WTC11 (cell line): ENCODE results near the gene RPL31. TPM values are rescaled to one million over a fixed set of nuclear protein-coding genes. Genes with fewer than 3 reads are reported as not detected.

Experiments used
- ATAC-seq: fragments of 200-7000 bp; cut with Tn5 transposase; 2 replicates; pipeline ENCODE4 v1.10.0; 2021; ENCODE audit warnings: mild to moderate bottlenecking, moderate library complexity
- CTCF ChIA-PET: fragments of 300-600 bp; sonication (Branson Sonifier 250); formaldehyde crosslinking; loops from one replicate; lab custom pipeline; 2021; ENCODE audit warnings: antibody characterized with exemption; lab: Charles Lee
- POLR2A ChIA-PET: fragments of 350-600 bp; sonication (Branson Sonifier 250); formaldehyde crosslinking; loops from one replicate; lab custom pipeline; 2021; ENCODE audit warnings: antibody characterized with exemption; lab: Charles Lee
- DNase-seq: peaks from one replicate; pipeline ENCODE4 v3.0.0; 2021; ENCODE audit warnings: low spot score
- H3K27ac Mint-ChIP-seq: 2 replicates; pipeline ENCODE4 v1.8.0; 2021; ENCODE audit warnings: mixed read lengths
- H3K27me3 Mint-ChIP-seq: 2 replicates; pipeline ENCODE4 v1.8.0; 2021; ENCODE audit warnings: low read depth, mild to moderate bottlenecking, moderate library complexity, mixed read lengths
- H3K36me3 Mint-ChIP-seq: 2 replicates; pipeline ENCODE4 v1.8.0; 2021; ENCODE audit warnings: mixed read lengths
- H3K4me1 Mint-ChIP-seq: 2 replicates; pipeline ENCODE4 v1.8.0; 2022; ENCODE audit warnings: mixed read lengths
- H3K4me3 Mint-ChIP-seq: 2 replicates; pipeline ENCODE4 v1.8.0; 2021; ENCODE audit warnings: mild to moderate bottlenecking, moderate library complexity, mixed read lengths
- H3K9me3 Mint-ChIP-seq: 2 replicates; pipeline ENCODE4 v1.8.0; 2021; ENCODE audit warnings: mixed read lengths
- EMX1 ChIP-seq: fragments of 250-450 bp; sonication (Bioruptor Pico); IDR thresholded peaks from 2 replicates; pipeline ENCODE4 v1.8.0; 2021; ENCODE audit warnings: mild to moderate bottlenecking
- ESRRA ChIP-seq: sonication (generic); formaldehyde crosslinking; IDR thresholded peaks from 2 replicates; pipeline ENCODE4 v1.8.1; 2022; ENCODE audit warnings: mild to moderate bottlenecking, missing genetic modification reagents, borderline replicate concordance
- FOXK1 ChIP-seq: sonication (generic); formaldehyde crosslinking; IDR thresholded peaks from 2 replicates; pipeline ENCODE4 v1.8.0; 2022; ENCODE audit warnings: mild to moderate bottlenecking, moderate library complexity, missing genetic modification reagents
- IRF2 ChIP-seq: sonication (generic); formaldehyde crosslinking; IDR thresholded peaks from 2 replicates; pipeline ENCODE4 v1.8.0; 2022; ENCODE audit warnings: low read depth, missing genetic modification reagents, borderline replicate concordance
- NFATC4 ChIP-seq: fragments of 250-450 bp; sonication (Bioruptor Pico); IDR thresholded peaks from 2 replicates; pipeline ENCODE4 v1.9.0; 2021; ENCODE audit warnings: mild to moderate bottlenecking
- SMAD4 ChIP-seq: sonication (generic); formaldehyde crosslinking; IDR thresholded peaks from 2 replicates; pipeline ENCODE4 v1.8.0; 2022; ENCODE audit warnings: mild to moderate bottlenecking, missing genetic modification reagents
- ZNF121 ChIP-seq: sonication (generic); formaldehyde crosslinking; IDR thresholded peaks from 2 replicates; pipeline ENCODE4 v1.8.0; 2023; ENCODE audit warnings: missing genetic modification reagents
- ZNF416 ChIP-seq: fragments of 250-450 bp; sonication (Bioruptor Pico); IDR thresholded peaks from 2 replicates; pipeline ENCODE4 v1.9.0; 2021; ENCODE audit warnings: mild to moderate bottlenecking, inconsistent platforms
- ZNF423 ChIP-seq: fragments of 250-450 bp; sonication (Bioruptor Pico); IDR thresholded peaks from 2 replicates; pipeline ENCODE4 v2.1.2; 2022; ENCODE audit warnings: mild to moderate bottlenecking, moderate library complexity
- total RNA-seq: library from RNA; stranded (reverse); gene quantifications from 3 replicates; pipeline ENCODE4 v1.2.3, GENCODE V29; 2021
- TF ChIP-seq, protein P1 (sequence below): sonication (generic); formaldehyde crosslinking; IDR thresholded peaks from 2 replicates; pipeline ENCODE4 v1.8.0; 2022; ENCODE audit warnings: mild to moderate bottlenecking, missing genetic modification reagents
- TF ChIP-seq, protein P2 (sequence below): sonication (generic); formaldehyde crosslinking; IDR thresholded peaks from 2 replicates; pipeline ENCODE4 v1.8.0; 2023; ENCODE audit warnings: mild to moderate bottlenecking, missing genetic modification reagents
- TF ChIP-seq, protein P3 (sequence below): fragments of 250-450 bp; sonication (Bioruptor Pico); IDR thresholded peaks from 2 replicates; pipeline ENCODE4 v2.1.2; 2022; ENCODE audit warnings: mild to moderate bottlenecking, moderate library complexity
- TF ChIP-seq, protein P4 (sequence below): fragments of 250-450 bp; sonication (Bioruptor Pico); IDR thresholded peaks from 2 replicates; pipeline ENCODE4 v1.8.0; 2021; ENCODE audit warnings: mild to moderate bottlenecking
- TF ChIP-seq, protein P5 (sequence below): fragments of 250-450 bp; sonication (Bioruptor Pico); IDR thresholded peaks from 2 replicates; pipeline ENCODE4 v1.9.0; 2021; ENCODE audit warnings: mild to moderate bottlenecking, borderline replicate concordance
- TF ChIP-seq, protein P6 (sequence below): fragments of 250-450 bp; sonication (Bioruptor Pico); conservative IDR thresholded peaks from 2 replicates; pipeline ENCODE4 v1.9.0; 2021; ENCODE audit warnings: mild to moderate bottlenecking
- TF ChIP-seq, protein P7 (sequence below): sonication (generic); formaldehyde crosslinking; IDR thresholded peaks from 2 replicates; pipeline ENCODE4 v1.8.0; 2023; ENCODE audit warnings: missing genetic modification reagents
- TF ChIP-seq, protein P8 (sequence below): sonication (generic); formaldehyde crosslinking; IDR thresholded peaks from 2 replicates; pipeline ENCODE4 v1.8.1; 2022; ENCODE audit warnings: mild to moderate bottlenecking, moderate library complexity, missing genetic modification reagents

RPL31 gene
- total RNA-seq, 1 experiment from 2014 or later = 1,590 TPM

DNA sequence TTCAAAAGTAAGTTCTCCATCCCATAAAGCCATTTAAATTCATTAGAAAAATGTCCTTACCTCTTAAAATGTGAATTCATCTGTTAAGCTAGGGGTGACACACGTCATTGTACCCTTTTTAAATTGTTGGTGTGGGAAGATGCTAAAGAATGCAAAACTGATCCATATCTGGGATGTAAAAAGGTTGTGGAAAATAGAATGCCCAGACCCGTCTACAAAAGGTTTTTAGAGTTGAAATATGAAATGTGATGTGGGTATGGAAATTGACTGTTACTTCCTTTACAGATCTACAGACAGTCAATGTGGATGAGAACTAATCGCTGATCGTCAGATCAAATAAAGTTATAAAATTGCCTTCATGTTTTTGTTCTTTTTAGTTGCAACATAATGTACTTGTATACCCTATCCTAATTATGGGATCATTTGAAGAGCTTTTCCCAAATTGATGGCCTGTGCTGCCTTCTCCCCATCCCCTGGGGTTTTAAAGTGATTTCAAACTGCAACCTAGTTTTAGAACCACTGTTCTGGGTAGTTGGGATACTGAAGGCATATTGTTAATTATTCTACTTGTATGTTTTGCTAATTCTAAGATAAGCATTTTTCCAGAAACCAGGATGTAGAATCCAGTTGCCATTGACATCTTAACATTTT is 4.1 kb downstream of the RPL31 start:
- no peak overlapping the region for H3K4me3 Mint-ChIP-seq
- ATAC-seq (no peak), DNase-seq (no peak)
- TF ChIP-seq, protein P1, sequence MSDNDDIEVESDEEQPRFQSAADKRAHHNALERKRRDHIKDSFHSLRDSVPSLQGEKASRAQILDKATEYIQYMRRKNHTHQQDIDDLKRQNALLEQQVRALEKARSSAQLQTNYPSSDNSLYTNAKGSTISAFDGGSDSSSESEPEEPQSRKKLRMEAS (CRISPR knock-in tag) = no peak
- TF ChIP-seq, protein P2, sequence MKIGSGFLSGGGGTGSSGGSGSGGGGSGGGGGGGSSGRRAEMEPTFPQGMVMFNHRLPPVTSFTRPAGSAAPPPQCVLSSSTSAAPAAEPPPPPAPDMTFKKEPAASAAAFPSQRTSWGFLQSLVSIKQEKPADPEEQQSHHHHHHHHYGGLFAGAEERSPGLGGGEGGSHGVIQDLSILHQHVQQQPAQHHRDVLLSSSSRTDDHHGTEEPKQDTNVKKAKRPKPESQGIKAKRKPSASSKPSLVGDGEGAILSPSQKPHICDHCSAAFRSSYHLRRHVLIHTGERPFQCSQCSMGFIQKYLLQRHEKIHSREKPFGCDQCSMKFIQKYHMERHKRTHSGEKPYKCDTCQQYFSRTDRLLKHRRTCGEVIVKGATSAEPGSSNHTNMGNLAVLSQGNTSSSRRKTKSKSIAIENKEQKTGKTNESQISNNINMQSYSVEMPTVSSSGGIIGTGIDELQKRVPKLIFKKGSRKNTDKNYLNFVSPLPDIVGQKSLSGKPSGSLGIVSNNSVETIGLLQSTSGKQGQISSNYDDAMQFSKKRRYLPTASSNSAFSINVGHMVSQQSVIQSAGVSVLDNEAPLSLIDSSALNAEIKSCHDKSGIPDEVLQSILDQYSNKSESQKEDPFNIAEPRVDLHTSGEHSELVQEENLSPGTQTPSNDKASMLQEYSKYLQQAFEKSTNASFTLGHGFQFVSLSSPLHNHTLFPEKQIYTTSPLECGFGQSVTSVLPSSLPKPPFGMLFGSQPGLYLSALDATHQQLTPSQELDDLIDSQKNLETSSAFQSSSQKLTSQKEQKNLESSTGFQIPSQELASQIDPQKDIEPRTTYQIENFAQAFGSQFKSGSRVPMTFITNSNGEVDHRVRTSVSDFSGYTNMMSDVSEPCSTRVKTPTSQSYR (CRISPR knock-in tag) = no peak
- TF ChIP-seq FOXK1 (CRISPR knock-in tag) = no peak
- TF ChIP-seq SMAD4 (CRISPR knock-in tag) = no peak
- TF ChIP-seq ZNF121 = no peak
- TF ChIP-seq ZNF423 (CRISPR knock-in tag) = no peak
- no peak for TF ChIP-seq NFATC4 (CRISPR knock-in tag)
- no peak for TF ChIP-seq IRF2 (CRISPR knock-in tag)
- TF ChIP-seq, protein P3, sequence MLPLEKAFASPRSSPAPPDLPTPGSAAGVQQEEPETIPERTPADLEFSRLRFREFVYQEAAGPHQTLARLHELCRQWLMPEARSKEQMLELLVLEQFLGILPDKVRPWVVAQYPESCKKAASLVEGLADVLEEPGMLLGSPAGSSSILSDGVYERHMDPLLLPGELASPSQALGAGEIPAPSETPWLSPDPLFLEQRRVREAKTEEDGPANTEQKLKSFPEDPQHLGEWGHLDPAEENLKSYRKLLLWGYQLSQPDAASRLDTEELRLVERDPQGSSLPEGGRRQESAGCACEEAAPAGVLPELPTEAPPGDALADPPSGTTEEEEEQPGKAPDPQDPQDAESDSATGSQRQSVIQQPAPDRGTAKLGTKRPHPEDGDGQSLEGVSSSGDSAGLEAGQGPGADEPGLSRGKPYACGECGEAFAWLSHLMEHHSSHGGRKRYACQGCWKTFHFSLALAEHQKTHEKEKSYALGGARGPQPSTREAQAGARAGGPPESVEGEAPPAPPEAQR (CRISPR knock-in tag) = no peak
- no peak for TF ChIP-seq ESRRA (CRISPR knock-in tag)
- TF ChIP-seq EMX1 (CRISPR knock-in tag) = no peak
- TF ChIP-seq, all 79 proteins: peak for 0
- peaks cover 83% of the 10 kb centered on the region for H3K36me3 Mint-ChIP-seq
- H3K27me3 Mint-ChIP-seq = peaks cover 5% of the 10 kb centered on the region
- H3K27ac Mint-ChIP-seq = peak overlapping the region; percentile 23; the same call in 1 of the 2 replicates
- H3K9me3 Mint-ChIP-seq = no peaks in the 10 kb centered on the region
- ChIA-PET CTCF (interaction anchor here (1.2 kb wide), 1 partner anchor 147 kb away, joined by 3 read pairs; no protein-coding TSS in a partner anchor), POLR2A (interaction anchor here (0.6 to 1.0 kb wide), 2 partner anchors 131 to 243 kb away, joined by 3 to 4 read pairs; no protein-coding TSS in a partner anchor)
- peaks cover 54% of the 10 kb centered on the region for H3K4me1 Mint-ChIP-seq

DNA sequence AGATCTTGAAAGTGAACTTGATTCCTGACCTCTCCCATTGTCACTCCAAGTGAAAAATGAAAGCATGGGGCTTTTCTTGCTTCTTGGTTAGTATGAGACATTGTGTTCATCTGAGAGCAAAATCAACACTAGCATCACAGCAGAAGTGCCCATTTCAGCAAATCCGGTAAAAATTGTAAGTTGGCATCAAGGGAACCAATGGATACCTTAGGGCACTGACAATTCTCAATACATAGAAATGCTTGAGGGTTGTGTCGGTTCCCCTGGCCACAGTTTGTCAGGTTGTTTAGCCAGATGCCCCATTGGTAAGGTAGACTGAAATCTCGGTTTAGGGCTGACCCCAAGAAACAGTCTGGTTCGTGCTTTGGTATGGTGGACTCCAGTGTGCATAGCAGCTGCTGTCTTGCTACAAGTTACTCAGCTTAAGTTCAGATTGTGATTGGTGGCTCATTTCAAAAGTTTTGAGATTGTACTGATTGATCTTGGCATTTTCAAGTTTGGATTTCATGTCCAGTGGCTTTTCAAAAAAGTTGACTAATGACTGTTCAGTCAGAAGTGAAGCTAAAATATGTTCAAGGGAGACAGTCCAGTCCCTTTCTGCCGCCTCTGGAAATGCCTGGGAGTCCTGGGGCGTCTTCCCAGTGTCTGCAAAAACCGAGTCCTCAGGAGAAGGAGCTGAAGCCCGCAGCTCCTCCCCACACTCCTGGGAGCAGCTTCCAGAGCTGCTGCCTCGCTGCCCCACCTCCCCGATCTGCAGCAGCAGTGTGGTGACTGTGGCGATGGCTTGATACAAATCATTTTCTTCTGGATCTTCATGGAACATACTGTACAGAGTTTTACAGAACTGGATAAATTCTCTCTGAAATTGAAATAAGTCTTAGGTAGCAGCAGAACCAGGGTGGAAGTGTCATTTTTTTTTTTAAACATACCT is 5.6 kb downstream of the RPL31 start:
- H3K4me1 Mint-ChIP-seq = peaks cover 46% of the 10 kb centered on the region
- ATAC-seq (peak; percentile 56), DNase-seq (no peak)
- POLR2A ChIA-PET = interaction anchor here (0.6 to 1.4 kb wide), 5 partner anchors 18 to 245 kb away, joined by 3 read pairs; partner anchors contain the start of gene CNOT11
- no peaks in the 10 kb centered on the region for H3K27me3 Mint-ChIP-seq
- peaks cover 90% of the 10 kb centered on the region for H3K36me3 Mint-ChIP-seq
- H3K9me3 Mint-ChIP-seq = no peaks in the 10 kb centered on the region
- H3K27ac Mint-ChIP-seq = peak overlapping the region; percentile 57
- no peak overlapping the region for H3K4me3 Mint-ChIP-seq
- CTCF ChIA-PET = interaction anchor here (0.5 to 2.0 kb wide), 9 partner anchors 21 to 397 kb away, joined by 3 to 8 read pairs (median 3); partner anchors contain the start of gene TBC1D8
- TF ChIP-seq, protein P4, sequence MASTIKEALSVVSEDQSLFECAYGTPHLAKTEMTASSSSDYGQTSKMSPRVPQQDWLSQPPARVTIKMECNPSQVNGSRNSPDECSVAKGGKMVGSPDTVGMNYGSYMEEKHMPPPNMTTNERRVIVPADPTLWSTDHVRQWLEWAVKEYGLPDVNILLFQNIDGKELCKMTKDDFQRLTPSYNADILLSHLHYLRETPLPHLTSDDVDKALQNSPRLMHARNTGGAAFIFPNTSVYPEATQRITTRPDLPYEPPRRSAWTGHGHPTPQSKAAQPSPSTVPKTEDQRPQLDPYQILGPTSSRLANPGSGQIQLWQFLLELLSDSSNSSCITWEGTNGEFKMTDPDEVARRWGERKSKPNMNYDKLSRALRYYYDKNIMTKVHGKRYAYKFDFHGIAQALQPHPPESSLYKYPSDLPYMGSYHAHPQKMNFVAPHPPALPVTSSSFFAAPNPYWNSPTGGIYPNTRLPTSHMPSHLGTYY (CRISPR knock-in tag) = peak; percentile 79
- TF ChIP-seq SMAD4 (CRISPR knock-in tag) = no peak
- TF ChIP-seq EMX1 (CRISPR knock-in tag) = peak; percentile 92
- TF ChIP-seq, protein P5, sequence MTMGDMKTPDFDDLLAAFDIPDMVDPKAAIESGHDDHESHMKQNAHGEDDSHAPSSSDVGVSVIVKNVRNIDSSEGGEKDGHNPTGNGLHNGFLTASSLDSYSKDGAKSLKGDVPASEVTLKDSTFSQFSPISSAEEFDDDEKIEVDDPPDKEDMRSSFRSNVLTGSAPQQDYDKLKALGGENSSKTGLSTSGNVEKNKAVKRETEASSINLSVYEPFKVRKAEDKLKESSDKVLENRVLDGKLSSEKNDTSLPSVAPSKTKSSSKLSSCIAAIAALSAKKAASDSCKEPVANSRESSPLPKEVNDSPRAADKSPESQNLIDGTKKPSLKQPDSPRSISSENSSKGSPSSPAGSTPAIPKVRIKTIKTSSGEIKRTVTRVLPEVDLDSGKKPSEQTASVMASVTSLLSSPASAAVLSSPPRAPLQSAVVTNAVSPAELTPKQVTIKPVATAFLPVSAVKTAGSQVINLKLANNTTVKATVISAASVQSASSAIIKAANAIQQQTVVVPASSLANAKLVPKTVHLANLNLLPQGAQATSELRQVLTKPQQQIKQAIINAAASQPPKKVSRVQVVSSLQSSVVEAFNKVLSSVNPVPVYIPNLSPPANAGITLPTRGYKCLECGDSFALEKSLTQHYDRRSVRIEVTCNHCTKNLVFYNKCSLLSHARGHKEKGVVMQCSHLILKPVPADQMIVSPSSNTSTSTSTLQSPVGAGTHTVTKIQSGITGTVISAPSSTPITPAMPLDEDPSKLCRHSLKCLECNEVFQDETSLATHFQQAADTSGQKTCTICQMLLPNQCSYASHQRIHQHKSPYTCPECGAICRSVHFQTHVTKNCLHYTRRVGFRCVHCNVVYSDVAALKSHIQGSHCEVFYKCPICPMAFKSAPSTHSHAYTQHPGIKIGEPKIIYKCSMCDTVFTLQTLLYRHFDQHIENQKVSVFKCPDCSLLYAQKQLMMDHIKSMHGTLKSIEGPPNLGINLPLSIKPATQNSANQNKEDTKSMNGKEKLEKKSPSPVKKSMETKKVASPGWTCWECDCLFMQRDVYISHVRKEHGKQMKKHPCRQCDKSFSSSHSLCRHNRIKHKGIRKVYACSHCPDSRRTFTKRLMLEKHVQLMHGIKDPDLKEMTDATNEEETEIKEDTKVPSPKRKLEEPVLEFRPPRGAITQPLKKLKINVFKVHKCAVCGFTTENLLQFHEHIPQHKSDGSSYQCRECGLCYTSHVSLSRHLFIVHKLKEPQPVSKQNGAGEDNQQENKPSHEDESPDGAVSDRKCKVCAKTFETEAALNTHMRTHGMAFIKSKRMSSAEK (CRISPR knock-in tag) = peak; percentile 6; the same call in 1 of the 2 replicates
- TF ChIP-seq, protein P6, sequence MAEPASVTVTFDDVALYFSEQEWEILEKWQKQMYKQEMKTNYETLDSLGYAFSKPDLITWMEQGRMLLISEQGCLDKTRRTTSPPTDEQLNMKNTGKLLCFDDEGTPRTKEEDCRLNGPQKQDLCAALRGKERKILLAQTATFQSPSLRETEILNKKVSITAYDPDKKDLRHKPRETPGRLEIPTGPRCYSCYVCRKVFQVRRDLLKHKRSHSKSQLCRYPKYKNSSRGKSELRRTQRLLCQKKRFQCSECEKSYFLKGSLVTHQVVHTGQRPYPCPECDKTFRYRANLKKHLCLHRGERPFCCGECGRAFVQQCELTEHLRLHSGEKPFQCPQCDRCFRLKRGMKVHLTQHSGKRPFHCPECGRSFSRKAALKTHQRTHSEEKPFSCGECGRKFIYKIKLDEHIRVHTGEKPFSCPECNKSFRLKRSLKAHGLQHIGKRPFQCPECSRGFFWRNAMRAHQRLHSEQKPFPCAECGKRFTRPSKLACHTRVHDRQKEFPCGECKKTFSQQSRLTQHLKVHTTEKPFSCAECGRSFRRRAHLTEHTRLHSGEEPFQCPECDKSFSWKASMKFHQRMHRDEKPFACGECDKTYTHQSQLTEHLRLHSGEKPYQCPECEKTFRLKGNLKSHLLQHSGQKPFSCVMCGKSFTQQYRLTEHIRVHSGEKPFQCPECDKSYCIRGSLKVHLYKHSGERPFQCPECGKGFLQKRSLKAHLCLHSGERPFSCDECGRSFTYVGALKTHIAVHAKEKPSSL (CRISPR knock-in tag) = peak; percentile 71; the same call in 1 of the 2 replicates
- peak; percentile 86 for TF ChIP-seq ZNF416 (CRISPR knock-in tag)
- TF ChIP-seq, protein P7, sequence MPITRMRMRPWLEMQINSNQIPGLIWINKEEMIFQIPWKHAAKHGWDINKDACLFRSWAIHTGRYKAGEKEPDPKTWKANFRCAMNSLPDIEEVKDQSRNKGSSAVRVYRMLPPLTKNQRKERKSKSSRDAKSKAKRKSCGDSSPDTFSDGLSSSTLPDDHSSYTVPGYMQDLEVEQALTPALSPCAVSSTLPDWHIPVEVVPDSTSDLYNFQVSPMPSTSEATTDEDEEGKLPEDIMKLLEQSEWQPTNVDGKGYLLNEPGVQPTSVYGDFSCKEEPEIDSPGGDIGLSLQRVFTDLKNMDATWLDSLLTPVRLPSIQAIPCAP (CRISPR knock-in tag) = no peak
- TF ChIP-seq, protein P8, sequence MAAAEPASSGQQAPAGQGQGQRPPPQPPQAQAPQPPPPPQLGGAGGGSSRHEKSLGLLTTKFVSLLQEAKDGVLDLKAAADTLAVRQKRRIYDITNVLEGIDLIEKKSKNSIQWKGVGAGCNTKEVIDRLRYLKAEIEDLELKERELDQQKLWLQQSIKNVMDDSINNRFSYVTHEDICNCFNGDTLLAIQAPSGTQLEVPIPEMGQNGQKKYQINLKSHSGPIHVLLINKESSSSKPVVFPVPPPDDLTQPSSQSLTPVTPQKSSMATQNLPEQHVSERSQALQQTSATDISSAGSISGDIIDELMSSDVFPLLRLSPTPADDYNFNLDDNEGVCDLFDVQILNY = no peak
